Stimulated activated naive CD8-positive, alpha-beta T cell treated with anti-CD3 and anti-CD28 coated beads, Interleukin-15, Interleukin-2, amounts not matched to agents 100 ng/mL and 50 ng/mL, for 24 hours (primary cell): ENCODE measurements around the gene TNS1.

Experiments
- H3K27ac Mint-ChIP-seq: one replicate; pipeline ENCODE4 v1.8.0; 2021; ENCODE audit warnings: mild to moderate bottlenecking, mixed read lengths
- H3K27me3 Mint-ChIP-seq: one replicate; pipeline ENCODE4 v1.8.0; 2021; ENCODE audit warnings: mixed read lengths
- H3K36me3 Mint-ChIP-seq: one replicate; pipeline ENCODE4 v1.8.0; 2021; ENCODE audit warnings: low read depth, mixed read lengths
- H3K4me1 Mint-ChIP-seq: one replicate; pipeline ENCODE4 v1.8.0; 2021; ENCODE audit warnings: low read depth, mixed read lengths
- H3K4me3 Mint-ChIP-seq: one replicate; pipeline ENCODE4 v1.8.0; 2021; ENCODE audit warnings: mild to moderate bottlenecking, mixed read lengths
- H3K9me3 Mint-ChIP-seq: one replicate; pipeline ENCODE4 v1.8.0; 2021; ENCODE audit warnings: mixed read lengths

The TNS1 gene

DNA sequence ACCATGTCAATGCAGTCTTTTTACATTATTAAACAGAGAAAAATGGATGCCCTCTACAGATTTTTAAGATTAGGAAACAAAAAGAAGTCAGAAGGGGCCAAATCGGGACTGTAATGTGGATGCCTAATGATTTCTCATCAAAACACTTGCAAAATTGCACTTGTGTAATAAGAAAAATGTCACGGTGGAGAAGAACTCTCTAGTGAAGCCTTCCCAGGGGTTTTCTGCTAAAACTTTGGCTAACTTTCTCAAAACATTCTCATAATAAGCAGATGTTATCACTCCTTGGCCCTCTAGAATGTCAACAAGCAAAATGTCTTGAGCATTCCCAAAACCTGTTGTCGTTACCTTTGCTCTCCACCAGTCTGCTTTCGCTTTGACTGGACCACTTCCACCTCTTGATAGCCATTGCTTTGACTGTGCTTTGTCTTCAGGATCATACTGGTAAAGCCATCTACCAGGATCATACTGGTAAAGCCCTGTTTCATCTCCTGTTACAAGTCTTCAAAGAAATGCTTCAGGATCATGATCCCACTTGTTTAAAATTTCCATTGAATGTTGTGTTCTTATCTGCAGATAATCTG lies 226.8 kb downstream of the TNS1 start:
- no peaks in the 10 kb centered on the region for H3K27me3 Mint-ChIP-seq
- no peak overlapping the region for H3K4me3 Mint-ChIP-seq
- H3K27ac Mint-ChIP-seq: no peak overlapping the region
- H3K4me1 Mint-ChIP-seq: peaks cover 4% of the 10 kb centered on the region
- no peaks in the 10 kb centered on the region for H3K36me3 Mint-ChIP-seq
- peaks cover 5% of the 10 kb centered on the region for H3K9me3 Mint-ChIP-seq

DNA sequence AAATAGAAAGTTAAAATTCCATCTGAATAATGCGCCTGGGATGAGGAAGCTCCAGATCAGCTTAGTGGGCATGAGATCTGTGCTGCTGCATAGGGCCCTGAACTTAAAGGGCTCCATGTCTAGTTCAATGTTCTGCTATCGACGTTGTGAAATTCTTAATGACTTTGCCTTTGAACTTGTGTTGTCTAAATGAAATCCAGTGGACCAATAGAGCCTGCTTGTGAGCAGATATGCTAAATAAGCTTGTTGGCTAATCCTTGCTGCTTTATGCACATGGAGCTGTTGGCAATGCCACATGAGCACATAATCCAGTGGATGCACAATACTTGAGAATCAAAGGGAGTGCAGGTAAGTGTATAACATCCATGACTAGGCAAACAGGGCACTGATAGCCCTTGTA lies 228.6 kb downstream of the TNS1 start:
- Mint-ChIP-seq H3K4me1 (peaks cover 3% of the 10 kb centered on the region), H3K27me3 (peaks cover 5% of the 10 kb centered on the region), H3K9me3 (peaks cover 5% of the 10 kb centered on the region), H3K4me3 (no peak overlapping the region), H3K27ac (no peak overlapping the region), H3K36me3 (no peaks in the 10 kb centered on the region)

DNA sequence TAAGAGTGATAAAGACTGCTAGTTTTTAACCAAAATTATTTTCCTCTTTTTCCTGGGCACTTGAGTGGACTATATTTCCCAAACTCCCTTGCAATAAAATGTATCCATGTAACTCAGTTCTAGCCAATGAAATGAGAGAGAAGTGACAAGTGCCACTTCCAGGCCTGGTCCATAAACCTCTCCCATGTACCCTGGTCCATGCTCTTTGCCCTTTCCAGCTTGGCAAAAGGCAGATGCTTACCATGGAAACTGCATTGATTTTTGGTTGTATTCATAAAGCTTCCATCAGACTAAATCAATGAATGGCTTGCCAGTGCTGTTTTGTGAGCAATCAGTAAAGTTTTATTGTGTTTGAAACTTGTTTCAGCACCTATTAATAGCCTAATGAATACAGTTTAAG lies 229.3 kb downstream of the TNS1 start:
- no peak overlapping the region for H3K27ac Mint-ChIP-seq
- peaks cover 5% of the 10 kb centered on the region for H3K9me3 Mint-ChIP-seq
- H3K27me3 Mint-ChIP-seq: peaks cover 12% of the 10 kb centered on the region
- no peaks in the 10 kb centered on the region for H3K36me3 Mint-ChIP-seq
- no peaks in the 10 kb centered on the region for H3K4me1 Mint-ChIP-seq
- H3K4me3 Mint-ChIP-seq: no peak overlapping the region

DNA sequence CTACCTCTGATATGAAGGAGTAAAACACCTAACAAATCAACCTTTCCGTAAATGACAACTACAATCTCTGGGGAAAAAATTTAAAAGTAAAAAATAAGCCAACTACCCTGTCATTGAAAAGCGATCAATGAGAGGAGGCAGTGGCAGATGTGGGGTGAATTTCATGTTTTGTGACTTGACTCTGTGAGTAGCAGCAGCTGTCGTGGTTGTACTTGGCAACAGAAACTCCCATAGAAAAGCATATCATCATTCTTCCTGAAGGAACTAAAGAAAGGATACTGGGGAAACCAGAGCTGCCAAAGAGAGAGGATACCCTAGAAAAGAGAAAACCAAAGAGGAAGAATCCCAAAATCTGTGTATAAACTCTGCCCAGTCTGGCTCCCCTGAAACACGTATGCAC lies 236.4 kb downstream of the TNS1 start:
- no peak overlapping the region for H3K4me3 Mint-ChIP-seq
- peaks cover 34% of the 10 kb centered on the region for H3K27me3 Mint-ChIP-seq
- H3K36me3 Mint-ChIP-seq: peaks cover 5% of the 10 kb centered on the region
- H3K9me3 Mint-ChIP-seq: peaks cover 13% of the 10 kb centered on the region
- H3K4me1 Mint-ChIP-seq: no peaks in the 10 kb centered on the region
- H3K27ac Mint-ChIP-seq: no peak overlapping the region

DNA sequence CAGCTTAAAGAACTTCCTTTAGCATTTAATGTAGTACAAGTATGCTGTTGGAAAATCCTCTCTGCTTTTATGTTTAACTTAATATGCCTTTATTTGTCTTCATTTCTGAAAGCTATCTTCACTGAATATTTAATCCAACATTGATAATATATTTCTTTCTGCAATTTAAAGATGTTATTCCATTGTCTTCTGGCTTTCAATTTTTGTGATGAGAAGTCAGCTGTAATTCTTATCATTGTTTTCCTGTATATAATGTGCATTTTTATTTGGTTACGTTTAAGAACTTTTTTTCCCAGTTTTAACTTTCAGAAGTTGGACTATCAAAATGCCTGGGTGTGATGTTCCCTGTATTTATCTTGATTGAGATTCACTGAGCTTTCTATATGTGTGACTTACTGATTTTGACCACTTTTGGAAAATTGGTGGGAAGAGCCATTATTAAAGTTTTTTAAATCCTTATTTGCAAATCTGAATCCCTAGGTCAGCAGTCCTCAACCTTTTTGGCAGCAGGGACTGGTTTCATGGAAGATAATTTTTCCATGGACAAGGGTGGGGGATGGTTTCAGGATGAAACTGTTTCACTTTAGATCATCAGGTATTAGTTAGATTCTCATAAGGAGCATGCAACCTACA lies 241.0 kb downstream of the TNS1 start:
- H3K4me1 Mint-ChIP-seq: peaks cover 9% of the 10 kb centered on the region
- H3K4me3 Mint-ChIP-seq: no peak overlapping the region
- H3K9me3 Mint-ChIP-seq: peaks cover 17% of the 10 kb centered on the region
- H3K36me3 Mint-ChIP-seq: peaks cover 5% of the 10 kb centered on the region
- H3K27ac Mint-ChIP-seq: no peak overlapping the region
- H3K27me3 Mint-ChIP-seq: peaks cover 21% of the 10 kb centered on the region

DNA sequence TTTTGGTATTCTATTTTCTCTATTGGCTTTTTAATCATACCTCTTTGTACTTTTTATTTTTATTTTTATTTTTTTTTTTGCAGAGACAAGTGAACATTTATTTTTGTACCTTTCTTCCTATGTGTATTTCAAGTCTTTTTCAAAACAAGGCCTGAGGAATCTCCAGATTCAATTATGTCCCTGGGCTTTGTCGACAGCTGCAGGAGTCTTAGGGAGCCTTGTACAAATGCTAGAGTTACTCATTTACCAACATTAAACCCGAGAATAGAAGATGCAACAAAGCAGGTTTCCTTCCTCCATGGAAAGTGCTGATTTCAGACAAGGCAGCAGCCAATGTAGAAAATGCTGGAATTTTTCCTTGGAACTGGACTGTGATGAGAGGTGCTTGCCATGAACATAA lies 242.8 kb downstream of the TNS1 start:
- Mint-ChIP-seq H3K36me3 (peaks cover 5% of the 10 kb centered on the region), H3K4me3 (no peak overlapping the region), H3K27ac (no peak overlapping the region), H3K4me1 (peaks cover 26% of the 10 kb centered on the region), H3K9me3 (peaks cover 17% of the 10 kb centered on the region), H3K27me3 (peaks cover 9% of the 10 kb centered on the region)

DNA sequence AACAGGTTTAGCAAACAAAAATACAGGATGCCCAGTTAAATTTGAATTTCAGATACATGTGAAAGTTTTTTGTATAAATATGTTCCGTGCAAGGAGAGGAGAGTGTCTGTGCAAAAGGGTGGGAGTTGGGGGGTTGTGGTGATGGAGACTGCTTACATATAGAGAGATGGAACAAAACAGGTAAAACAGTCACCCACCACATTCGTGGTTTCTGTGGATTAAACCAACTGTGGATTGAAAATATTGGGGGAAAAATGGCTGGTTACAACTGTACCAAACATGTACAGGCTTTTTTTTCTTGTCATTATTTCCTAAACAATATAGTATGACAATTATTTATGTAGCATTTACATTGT lies 245.7 kb downstream of the TNS1 start:
- peaks cover 15% of the 10 kb centered on the region for H3K27me3 Mint-ChIP-seq
- peak overlapping the region; percentile 78 for H3K27ac Mint-ChIP-seq
- H3K4me1 Mint-ChIP-seq: peaks cover 32% of the 10 kb centered on the region
- H3K9me3 Mint-ChIP-seq: peaks cover 9% of the 10 kb centered on the region
- peak overlapping the region; percentile 73 for H3K4me3 Mint-ChIP-seq
- peaks cover 5% of the 10 kb centered on the region for H3K36me3 Mint-ChIP-seq

DNA sequence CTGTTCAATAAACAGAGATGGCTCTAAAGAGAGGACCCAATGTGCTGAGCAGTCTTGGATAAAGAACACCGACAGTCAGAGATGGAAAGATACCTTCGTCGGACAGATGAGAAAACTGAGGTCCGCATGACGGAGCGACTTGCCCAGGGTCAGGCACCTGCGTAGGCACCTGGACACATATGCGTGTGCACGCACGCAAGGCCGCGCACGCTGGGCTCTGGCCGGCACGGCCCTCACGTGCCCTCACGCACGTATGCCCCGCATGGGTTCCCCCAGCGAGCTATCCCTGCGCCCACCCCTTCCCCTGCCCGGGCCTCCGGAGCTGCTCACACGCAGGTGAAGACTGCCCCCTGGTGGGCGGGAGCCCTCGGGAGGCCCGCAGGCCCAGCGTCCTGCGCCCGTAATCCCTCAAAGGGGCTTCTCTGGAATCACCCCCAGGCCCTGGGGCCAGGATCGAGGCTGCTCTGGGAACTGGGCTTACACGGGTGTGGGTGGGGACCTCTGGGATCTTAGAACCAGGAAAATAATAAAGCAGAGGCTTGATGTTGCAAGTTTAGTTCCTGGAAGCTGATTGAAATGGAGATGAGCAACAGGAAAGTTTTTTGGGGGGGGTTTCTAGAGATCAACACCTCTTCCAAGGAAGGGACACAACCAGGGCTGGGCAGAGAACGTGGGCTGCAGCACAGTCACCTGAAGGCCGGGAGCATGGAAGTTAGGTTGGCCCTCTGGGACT lies 246.3 kb downstream of the TNS1 start:
- H3K27ac Mint-ChIP-seq: peak overlapping the region; percentile 91
- H3K4me3 Mint-ChIP-seq: peak overlapping the region; percentile 73
- peaks cover 15% of the 10 kb centered on the region for H3K27me3 Mint-ChIP-seq
- H3K36me3 Mint-ChIP-seq: peaks cover 1% of the 10 kb centered on the region
- H3K9me3 Mint-ChIP-seq: peaks cover 6% of the 10 kb centered on the region
- peaks cover 32% of the 10 kb centered on the region for H3K4me1 Mint-ChIP-seq

DNA sequence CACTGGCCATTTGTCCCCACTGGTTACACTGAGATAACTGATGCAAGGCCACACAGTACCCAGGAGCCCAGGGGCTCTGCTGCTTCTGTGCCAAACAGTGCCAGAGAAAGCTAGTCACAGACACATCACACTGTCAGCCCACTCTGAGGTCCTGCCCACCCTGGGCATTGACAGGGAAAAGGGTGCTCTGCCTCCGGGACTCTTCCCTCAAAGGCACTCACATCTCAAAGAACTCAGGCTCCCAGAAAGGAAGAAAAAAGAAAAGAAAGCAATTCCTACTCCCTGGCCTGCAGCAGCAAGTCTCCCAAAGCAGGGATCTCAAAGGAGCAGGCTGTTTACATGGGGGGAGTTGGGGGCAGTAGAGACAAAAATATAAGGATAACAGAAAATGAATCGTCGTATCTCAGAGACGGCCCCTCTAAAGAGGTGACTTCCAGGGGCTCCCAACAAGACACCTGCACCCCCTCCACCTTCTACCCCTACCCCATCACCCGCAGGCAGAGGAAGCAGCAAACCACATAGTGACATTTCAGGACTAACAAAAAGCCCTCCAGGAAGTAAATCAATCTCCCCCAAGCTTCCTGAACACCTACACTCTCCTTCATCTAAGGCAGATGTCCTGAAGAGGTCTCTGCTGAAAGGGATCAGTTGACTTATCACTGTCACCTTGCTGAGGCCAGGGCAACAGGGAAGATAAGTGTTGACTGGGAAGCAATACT lies 247.6 kb downstream of the TNS1 start:
- Mint-ChIP-seq H3K4me3 (peak overlapping the region; percentile 73), H3K27ac (peak overlapping the region; percentile 75)

DNA sequence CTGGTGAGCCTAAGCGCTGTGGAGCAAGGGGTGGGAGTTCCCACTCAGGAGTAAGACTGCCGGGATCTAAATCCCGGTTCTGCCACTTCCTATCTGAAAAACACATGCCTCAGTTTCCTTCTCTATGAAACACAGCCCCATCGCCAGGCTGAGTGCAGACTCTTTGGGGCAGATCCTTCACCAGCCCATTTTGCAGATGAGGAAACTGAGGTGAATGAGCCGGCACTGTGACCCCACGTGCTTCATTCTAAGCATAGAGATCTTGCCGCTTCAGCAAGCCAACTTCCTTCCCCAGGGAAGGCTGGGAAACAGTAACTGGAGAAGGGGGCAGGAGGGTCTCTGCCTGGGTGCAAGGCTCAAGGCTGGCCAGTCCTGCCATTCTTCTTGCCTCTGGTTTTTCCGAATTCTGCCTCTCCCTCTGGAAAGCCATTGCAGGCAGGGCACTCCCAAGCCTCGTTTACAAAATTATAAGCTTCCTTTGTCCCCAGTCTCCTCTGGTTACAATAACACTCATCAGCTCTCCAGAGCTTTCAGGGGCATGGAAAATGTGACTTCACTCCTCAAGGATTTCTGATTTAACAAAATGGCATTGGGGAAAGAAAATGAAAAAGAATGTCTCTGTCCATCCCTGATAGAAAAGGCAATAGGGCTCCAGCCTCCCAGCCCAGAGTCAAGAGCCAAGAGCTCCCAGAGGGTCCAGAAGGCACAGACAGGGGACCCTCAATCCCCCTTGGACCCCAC lies 249.2 kb downstream of the TNS1 start:
- H3K4me1 Mint-ChIP-seq: peaks cover 32% of the 10 kb centered on the region
- no peaks in the 10 kb centered on the region for H3K36me3 Mint-ChIP-seq
- no peak overlapping the region for H3K4me3 Mint-ChIP-seq
- no peak overlapping the region for H3K27ac Mint-ChIP-seq
- H3K9me3 Mint-ChIP-seq: no peaks in the 10 kb centered on the region
- H3K27me3 Mint-ChIP-seq: peaks cover 11% of the 10 kb centered on the region

More for the DNA sequence above, 247.6 kb downstream of the TNS1 start:
- Mint-ChIP-seq H3K36me3 (no peaks in the 10 kb centered on the region), H3K4me1 (peaks cover 32% of the 10 kb centered on the region), H3K9me3 (no peaks in the 10 kb centered on the region), H3K27me3 (peaks cover 11% of the 10 kb centered on the region)

DNA sequence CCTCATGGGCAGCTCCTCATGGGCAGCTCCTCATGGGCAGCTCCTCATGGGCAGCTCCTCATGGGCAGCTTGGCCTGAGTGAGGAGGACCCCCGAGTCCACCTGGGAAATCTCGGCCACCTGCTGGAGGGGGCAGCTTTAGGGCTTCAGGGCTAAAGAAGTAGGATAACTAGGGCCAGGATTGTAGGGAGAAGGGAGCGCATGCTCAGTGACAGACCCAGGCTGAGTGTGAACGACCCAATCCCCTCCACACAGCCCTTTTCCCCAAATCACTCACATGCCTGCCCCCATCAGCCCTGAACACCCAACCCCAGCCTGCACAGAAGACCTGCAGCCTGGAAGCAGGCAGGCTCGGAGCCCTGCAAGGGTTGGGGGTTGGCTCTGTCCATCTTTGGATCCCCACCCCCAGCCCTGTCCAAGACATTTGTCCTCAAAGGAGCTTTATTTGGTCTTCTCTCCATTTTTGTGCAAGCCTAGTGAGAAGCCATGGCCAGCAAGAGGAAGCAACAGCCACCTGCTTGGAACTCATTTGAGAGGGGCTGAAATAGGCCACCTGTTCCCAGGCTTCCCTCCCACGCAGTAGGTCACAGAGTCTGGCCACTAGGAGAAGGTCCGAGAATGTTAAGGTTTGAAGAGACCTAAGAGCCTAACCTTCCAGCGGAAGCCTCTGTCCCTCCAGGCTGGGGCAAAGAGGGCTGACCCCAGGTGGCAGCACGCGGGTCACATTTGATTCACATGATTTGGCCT lies 249.9 kb downstream of the TNS1 start:
- H3K4me3 Mint-ChIP-seq: no peak overlapping the region
- no peaks in the 10 kb centered on the region for H3K36me3 Mint-ChIP-seq
- H3K4me1 Mint-ChIP-seq: peaks cover 32% of the 10 kb centered on the region
- H3K27ac Mint-ChIP-seq: no peak overlapping the region
- peaks cover 11% of the 10 kb centered on the region for H3K27me3 Mint-ChIP-seq
- H3K9me3 Mint-ChIP-seq: no peaks in the 10 kb centered on the region

DNA sequence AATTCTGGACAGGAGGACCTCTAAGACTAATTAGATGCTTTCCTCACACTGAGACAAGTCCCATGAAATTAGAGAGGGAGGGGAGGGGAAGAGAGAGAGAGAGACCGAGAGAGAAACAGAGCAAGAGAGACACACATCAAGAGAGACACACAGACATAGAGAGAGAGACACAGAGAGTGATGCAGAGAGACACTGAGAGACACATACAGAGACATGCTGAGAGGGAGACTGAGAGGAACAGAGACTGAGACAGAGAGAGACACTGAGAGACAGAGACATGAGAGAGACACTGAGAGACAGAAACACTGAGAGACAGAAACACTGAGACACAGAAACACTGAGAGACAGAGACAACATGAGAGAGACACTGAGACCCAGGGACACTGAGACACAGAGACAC lies 250.8 kb downstream of the TNS1 start:
- Mint-ChIP-seq H3K27ac (peak overlapping the region; percentile 28), H3K9me3 (no peaks in the 10 kb centered on the region), H3K4me1 (peaks cover 25% of the 10 kb centered on the region), H3K4me3 (no peak overlapping the region), H3K27me3 (peaks cover 10% of the 10 kb centered on the region), H3K36me3 (no peaks in the 10 kb centered on the region)

DNA sequence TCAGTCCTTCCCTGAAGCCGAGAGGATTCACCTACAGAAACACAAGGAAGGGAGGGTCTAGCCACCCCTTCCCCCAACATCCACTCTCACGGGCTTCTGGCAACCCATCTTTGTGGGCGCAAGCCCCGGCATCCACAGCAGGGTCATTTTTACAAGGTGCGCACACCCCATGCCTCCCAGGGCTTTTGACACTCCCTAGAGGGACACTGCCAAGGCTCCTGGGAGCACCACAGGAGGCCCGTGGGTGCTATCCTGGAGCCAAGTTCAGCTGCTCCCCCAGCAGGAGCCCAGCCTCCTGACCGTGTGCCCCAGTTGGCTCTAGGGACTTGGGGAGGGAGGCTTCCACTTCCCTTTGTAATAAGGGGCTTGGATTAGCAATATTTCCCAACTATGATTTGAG lies 251.6 kb downstream of the TNS1 start:
- Mint-ChIP-seq H3K9me3 (no peaks in the 10 kb centered on the region), H3K36me3 (no peaks in the 10 kb centered on the region), H3K27ac (no peak overlapping the region), H3K4me1 (peaks cover 17% of the 10 kb centered on the region), H3K4me3 (no peak overlapping the region), H3K27me3 (peaks cover 9% of the 10 kb centered on the region)
